GM18499 (cell line): ENCODE data around the gene VAMP8.
A peak's percentile ranks its signal among the peaks of the same experiment; 100 is the strongest.
"Not testable (repeated sequence)": the region's sequence is repeated elsewhere in the genome, so short reads cannot be mapped to it uniquely, and the experiment has no call there.

Source experiments
- ATAC-seq: cut with Tn5 transposase; IDR thresholded peaks from one replicate; pipeline ENCODE4 v1.9.1; 2021; ENCODE audit warnings: moderate number of reproducible peaks; ENCODE audit not compliant: insufficient read depth, unreplicated experiment

The VAMP8 gene

DNA sequence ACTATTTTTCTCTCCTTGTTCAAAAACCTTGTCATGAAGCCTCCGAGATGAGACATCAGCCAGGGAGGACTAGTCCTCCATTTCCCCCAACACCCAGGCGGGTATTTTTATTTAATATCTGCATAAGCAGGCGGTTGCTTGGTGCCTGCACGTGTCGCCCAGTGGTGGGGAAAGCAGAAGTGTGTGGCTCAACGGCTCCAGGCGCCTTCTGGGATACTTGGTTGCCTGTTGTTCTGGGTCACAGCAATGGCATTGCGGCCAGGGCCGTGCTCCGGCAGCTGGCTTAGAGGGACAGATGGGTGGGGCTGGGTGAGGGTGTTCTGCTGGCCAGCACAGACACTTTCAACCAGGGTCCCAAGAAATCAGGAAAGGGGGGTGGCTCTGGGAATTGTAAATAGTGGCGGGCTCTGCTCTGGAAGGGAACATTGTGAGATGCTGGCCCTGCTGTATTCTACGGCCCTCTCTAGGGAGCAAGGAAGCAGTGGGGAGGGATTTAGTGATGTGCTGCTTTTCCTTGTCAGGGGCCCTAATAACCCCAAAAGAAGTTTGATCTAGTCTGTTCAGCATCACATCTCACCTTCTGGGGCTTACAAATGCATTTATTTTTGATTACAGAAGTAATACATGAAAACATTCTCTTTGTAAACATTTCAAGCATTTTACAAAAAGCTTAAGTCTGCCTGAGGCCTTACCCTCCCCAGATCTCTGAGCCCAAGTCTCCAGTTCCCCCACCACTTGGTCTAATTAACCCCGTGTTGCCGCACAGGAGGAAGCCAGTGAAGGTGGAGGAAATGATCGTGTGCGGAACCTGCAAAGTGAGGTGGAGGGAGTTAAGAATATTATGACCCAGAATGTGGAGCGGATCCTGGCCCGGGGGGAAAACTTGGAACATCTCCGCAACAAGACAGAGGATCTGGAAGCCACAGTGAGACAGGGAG lies 1.1 kb downstream of the VAMP8 start:
- no peak for ATAC-seq

DNA sequence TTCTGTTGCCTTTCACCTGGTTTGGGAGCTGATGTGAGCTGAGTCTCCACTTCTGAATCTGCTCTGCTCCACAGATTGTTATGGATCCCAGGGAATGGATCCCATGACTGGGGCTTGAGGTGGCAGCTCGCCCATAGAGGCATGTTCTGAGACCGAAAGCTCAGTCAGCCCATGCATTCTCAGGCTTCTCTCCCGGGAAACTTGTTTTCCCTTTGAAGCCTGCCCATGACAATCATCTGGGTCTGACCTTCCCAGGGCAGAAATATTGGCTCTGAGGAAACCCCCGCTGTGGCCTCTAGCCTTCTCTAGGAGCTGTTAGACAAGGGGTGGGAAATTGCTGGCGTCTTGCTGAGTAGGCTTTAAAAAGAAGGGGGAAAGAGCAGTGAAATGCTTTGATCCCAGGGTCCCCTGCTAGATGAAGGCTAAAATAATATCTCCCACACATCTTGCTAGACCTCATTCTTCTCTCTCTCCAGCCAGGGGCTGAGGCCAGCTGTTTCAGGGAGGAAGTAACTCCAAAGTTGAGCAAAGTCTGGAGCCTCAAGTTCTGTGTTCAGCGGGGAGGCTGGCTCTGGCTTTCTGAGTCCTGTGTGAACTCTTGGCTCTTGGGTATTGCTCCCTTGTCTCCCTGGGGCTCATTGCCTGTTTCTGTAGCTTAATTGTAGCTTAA lies 2.0 kb downstream of the VAMP8 start:
- no peak for ATAC-seq

DNA sequence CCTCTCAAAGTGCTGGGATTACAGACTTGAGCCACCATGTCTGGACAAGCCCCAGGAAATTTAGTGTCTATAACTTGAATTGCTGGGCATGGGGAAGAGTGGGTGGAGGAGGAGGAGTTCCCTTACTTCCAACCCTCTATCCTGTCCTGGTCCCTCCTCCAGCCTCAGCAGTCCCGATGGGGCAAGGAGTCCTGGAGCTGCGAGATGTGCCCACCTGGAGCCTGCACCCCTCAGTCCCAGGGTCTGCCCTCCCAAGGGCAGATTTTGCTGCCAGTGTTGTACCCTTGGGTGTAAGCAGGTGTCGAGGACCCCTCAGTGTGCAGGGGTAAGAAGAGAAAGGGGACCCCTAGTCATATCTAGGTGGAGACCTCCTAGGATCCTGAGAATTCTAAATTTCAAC lies 2.8 kb downstream of the VAMP8 start:
- no peak for ATAC-seq

DNA sequence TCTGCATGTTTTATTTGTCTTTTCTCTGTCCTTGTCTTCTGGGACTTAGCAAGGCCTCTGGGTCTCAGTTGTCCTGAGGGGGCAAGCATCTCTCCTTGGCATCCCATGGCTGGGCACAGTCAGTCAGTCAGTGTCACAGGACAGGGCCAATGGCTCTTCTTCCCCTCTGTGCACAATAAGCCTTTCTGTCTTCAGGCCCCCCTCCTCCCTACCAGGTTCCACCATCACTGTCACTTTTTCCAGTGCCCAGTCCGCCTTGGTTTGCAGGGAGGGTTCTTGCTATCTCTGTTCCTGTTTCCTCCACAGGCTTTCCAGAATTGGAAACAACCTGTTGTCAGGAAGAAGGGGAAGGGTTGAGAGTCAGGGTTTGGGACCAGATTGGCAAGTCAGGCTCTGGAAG lies 5.1 kb downstream of the VAMP8 start:
- ATAC-seq: no peak

DNA sequence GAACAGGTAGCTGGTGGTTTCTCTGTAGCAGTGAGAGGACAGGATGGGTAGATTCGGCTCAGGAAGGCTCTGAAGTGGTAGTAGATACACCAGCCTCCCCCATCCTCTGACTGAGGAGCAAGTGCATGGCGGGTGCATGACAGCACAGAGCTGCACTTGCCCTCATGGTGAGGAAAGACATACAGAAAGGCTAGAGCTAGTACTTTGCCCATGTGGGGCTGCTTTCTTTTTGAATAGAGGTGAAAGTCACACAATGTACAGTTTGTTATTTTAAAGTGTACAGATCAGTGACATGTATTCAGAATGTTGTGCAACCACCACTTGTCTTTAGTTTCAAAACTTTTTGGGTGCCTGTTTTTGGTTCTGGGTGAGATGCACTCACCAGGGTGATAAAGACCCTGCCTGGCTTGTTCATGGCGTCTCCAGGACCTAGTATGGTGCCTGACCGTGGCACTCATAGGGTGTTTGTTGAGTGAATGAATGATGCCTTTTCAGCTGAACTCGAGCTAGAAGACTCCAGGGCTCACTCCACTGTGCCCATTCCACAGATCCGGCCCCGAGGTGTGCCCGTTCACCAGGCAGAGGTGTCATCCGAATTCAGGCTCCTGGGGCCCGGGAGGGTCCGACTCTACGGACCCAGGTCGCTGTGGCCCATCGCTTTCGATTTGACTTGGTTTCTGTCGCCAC lies 6.4 kb downstream of the VAMP8 start:
- ATAC-seq: no peak

DNA sequence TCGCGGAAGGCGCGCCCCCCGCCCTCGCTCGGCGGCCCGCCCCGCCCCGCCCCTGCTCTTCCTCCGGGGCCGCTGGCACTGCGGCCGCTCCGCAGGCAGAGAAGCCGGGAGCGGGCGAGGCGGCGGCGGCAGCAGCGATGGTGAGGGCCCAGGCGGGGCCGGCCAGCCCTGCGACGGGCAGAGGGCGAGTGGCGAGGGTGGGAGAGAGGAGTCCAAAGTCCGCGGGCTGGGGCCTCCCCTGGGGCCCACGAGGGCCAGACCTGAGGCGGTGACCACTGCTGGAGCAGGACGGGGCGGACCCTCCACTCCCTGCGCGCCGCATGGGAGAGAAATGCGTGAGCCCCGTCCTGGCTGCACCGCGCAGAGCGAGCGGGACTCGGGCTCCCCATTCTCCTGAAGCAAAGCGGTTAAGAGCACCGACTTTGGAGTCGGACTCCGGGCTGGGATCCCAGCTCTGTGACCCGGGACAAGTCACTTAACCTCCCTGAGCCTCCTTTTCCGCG lies 7.0 kb downstream of the VAMP8 start, which contains the start of gene VAMP5:
VAMP5 (plus strand) TSS at position 78 of the 503 bp plus-strand sequence; CDS start at position 138, 60 bp downstream.
- ATAC-seq: no peak

DNA sequence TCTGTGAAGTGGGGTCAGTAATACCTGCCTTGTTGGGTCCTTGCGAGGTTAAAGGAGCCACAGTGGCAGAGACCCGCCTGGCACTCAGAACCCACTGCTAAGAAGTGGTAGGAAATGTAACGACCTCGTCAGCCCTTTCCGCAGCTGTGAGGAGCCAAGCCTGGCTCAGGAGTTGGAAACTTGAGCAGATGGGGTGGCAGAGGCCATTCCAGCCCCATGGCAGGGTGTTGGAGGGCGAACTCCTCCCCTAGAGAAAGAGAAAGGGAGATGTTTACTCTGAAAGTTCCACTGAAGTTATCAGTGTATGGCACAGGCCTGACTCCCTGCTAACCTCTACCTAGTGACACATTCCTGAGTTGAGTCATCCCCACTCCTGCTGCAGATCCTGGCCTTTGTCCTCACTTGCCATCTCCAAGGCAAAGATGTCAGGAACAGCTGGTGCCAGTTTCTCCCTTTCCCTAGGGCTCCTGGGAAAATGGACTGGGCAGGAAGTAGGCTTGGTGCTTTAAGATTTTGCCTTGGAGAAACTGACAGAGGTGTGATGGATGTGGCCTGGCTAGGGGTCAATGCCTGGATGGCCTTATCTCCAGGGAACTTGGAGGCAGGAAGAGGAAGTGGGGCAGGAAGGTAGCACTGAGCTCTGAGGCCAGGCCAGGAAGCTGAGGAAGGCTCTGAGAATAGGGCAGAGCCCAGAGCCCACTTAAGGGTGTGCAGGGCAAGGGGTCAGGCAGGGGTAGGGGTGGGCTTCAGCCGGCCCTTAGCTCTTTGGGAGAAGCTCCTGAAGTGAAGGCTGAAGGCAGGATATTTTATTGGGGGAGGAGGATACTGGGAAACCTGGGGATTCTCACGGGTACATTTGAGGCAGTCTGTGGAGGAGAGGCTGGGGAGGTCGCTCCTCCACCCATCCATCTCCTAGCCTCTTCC lies 7.7 kb downstream of the VAMP8 start:
- no peak for ATAC-seq

DNA sequence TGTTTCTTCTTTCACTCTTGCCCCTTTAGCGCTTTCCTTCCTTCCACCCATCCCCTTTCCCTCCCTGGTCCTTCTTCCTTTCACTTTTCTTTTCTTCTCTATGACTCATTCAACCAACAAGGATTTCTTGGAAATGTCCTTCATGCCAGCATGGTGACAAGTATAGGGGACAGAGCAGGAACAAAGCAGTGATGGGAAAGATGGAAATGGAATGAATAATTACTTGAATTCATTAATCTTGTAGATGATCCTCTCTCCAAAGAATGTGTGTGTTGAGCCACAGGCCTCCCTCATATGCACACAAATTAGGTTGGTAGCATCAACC lies 8.4 kb downstream of the VAMP8 start:
- no peak for ATAC-seq

DNA sequence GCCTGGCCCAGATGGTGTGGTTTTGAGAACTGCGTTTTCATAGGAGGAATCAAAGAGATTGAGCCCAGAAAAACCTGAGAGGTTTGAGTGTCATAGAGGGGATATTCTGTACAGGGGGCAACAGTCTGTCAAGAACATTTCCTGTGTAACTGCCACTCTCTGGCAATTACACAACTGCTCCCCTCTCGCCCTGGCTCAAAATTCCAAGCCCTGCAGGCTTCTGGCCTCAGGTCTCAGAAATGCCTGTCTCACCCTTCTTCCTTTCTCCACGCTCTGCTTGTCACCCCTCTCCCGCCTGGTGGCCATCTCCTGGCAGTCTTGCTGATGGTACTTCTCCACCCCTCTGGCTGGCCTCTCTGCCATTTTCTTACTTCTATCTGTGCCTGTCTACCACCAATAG lies 10.8 kb downstream of the VAMP8 start:
- ATAC-seq: no peak

DNA sequence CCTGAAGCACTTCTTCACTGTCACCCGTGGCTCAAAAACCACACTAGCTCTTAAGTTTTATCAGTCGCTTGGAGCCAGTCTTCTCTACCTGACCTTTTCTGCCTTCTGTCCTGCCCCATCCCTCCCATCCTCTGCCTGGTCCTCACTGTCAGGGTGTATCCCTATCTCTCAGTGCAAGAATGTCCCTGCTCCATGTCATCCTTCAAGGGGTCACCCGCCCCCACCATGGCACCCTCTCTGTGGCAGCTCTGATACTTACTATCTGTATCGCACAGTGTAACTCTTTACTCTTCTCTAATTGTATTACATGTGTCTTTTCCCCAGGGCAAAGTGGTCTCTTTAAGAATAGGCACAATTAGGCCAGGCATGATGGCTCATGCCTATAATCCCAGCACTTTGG lies 11.3 kb downstream of the VAMP8 start:
- no peak for ATAC-seq

DNA sequence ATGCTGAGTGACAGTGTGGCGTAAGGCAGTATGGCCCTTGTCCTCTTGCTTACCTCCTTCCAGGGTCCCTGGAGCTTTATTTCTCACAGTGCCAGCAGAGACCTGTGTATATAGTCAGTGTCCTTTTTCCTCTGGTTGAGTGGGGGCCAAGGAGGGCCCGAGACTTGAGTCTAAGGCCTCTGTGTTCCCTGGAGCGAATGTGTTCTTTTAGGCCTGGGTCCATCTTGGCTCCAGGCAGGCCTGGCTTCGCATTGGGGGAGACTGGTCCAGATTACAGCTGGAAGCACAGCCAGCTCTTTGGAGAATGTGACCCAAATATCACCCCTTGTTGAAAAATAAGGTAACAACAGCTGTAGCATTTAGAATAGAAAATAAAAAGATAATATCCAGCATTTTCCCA lies 11.8 kb downstream of the VAMP8 start:
- ATAC-seq: no peak

DNA sequence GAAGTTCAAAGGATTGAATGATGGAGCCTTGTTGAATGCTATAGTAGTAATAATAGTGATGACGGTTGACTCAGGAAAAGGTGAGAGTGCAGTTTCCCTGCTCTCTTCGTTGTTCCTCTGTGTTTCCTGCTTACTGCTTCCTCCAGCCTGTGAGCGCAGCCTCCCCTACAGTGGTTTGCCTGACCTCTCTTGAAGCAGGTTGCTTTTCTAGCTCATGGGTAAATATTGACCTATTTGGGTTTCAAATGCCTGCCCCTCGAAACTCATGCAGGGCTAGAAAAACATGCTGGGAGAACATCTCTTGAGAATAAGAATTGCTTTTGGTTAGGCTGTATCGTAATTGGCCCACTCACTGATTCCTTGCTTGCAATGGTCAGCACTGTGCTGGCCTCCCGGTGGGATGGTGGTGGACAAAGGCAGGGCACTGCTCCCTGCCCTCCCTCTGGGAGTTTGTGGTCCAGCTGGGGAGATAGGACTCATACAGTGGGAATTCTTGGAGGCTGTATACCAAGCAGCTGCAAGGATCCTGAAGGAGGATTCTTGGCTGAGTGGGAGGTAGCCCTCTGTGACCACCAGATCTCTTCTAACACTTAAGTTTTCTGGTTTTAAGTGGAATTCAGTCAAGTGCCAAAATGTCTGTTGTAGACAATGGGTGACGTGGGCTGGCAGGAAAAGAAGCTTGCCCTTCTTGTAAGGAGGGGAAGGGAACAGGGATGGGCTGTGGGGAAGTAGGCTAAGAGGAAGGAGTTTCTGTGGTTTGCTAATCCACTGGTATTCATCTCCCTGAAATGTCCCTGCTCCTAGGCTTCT lies 12.8 kb downstream of the VAMP8 start:
- no peak for ATAC-seq

DNA sequence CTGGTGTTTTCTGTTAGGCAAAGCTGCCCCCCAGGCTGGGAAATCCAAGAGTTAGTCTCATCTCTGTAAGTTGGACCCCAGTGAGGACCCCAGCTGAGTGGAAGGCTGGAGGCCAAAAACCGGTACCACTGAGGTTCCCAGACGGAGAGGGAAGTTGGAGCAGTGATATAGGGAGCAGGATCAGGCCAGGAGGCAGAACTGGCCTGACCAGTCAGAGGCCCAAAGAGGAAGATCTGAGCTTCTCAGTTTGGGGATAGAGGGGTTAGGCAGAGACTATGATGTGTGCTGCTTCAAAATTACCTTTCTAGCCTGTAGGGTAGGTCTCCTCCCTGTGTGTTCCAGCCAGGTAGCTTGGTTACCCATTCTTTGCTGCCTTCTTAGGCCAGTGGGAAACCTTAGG lies 13.6 kb downstream of the VAMP8 start:
- ATAC-seq: no peak

DNA sequence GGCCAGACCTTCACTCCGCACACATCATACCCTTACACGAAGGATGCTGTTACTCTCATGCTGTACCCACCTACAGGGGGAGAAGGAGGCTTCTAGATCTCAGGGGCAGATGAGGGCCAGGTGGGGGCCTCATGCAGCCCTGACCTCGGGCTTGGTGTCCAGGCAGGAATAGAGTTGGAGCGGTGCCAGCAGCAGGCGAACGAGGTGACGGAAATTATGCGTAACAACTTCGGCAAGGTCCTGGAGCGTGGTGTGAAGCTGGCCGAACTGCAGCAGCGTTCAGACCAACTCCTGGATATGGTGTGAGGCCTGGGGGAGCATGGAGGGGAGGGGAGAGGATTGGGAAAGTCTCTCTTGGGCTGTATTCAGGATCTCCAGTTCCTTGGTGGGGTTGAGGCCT lies 14.2 kb downstream of the VAMP8 start:
- ATAC-seq: no peak

DNA sequence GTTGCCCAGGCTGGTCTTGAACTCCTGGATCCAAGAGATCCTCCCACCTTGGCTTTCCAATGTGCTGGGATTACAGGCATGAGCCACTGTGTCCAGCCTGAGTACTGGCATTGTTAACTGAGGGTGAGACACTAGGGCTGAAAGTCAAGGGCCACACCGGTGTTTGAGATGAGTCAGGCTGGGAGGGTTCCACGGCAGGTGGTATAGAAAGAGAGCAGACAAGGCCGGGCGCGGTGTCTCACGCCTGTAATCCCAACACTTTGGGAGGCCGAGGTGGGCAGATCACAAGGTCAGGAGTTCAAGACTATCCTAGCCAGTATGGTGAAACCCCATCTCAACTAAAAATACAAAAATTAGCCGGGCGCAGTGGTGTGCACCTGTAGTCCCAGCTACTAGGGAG lies 14.9 kb downstream of the VAMP8 start:
- ATAC-seq: not testable (repeated sequence)

DNA sequence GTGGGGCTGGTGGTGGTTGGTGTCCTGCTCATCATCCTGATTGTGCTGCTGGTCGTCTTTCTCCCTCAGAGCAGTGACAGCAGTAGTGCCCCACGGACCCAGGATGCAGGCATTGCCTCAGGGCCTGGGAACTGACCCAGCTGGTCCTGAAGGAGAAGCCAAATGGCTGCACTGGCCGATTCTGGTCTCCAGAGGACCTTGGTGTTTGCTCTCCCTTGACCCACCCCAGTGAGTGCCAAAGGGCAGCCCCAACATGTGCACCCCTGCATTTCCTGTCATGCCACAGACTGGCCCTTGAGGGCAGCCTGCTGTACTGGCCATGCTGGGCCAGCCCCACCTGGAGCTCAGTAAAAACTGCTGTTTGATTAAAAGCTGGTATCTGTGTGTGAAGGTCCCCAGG lies 15.6 kb downstream of the VAMP8 start:
- ATAC-seq: no peak

DNA sequence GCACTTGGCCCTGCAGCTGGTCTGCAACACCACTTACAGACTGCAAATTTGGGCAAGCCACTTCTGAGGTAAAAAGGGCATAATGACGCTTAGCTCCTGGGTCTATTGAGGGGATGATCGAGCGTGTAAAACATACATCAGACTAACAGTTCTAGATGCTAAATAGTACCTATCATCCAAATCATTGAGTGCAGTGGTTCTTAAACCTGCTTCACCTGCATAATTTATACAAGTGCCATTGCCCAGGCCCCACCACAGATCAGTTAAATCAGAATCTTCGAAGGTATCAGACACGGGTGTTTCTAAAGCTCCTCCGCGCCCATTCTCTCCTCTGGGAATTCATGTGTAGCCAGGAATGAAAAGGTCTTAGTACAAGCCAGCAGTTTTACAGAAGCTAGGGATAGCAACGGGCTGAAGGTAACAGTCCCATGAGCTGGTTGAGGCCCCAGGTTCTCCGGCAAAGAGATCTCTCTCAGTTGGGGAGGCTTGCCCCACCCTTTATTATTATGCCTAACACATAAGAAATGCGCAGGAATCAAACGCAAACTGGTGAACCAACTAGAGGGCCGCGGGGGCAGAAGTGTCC lies 17.4 kb downstream of the VAMP8 start:
- ATAC-seq: no peak

DNA sequence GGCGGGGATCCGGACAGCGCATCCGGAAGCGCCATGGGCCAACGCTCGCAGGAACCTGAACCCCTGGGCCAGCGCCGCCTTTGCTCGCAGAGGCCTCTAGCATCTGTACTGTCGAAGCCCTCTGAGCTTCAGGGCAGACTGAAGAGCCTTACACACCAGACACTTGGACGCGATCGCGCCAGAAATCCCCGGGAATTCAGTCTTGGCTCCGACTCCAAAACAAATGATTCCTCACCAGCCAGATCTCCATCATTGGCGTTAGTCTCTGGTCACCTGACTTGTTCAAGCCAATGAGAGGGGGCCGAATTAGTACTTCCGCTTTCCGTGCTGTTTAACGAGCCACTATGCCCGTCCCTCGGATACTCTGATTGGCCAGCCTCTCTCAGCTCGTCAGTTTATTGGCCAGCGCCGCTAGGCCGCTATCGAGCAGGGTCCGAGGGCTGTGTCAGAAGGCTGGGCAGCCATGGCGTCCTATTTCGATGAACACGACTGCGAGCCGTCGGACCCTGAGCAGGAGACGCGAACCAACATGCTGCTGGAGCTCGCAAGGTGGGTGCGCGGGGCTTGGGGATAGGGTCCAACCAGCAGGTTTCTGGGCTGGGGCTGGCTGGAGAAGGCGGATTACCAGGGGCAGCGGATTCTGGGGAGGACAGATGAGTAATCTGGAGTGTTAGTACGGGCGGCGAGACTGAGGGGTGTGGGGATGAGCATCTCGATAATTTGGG lies 18.1 kb downstream of the VAMP8 start, which contains the start of gene RNF181:
RNF181 (plus strand) TSS at position 445 of the 725 bp plus-strand sequence; CDS start at position 464, 19 bp downstream.
- peak; percentile 98 for ATAC-seq
